K562 (cell line): ENCODE measurements around the gene SLC25A11. TPM values are rescaled to one million over a fixed set of nuclear protein-coding genes. Genes with fewer than 3 reads are reported as not detected.

Experiments used
- CBX5 ChIP-seq: IDR thresholded peaks from 2 replicates; pipeline ENCODE4 v1.6.1; 2014; ENCODE audit warnings: low read depth, borderline replicate concordance
- CBX8 ChIP-seq: fragments of 200-600 bp; sonication (generic); IDR thresholded peaks from 2 replicates; pipeline ENCODE4 v1.6.1; 2012; ENCODE audit warnings: borderline replicate concordance, mixed run types, low read depth, mild to moderate bottlenecking, moderate library complexity, mixed read lengths, low read length, control low read depth, inconsistent platforms; ENCODE audit not compliant: poor library complexity, severe bottlenecking; ENCODE audit errors: extremely low read depth
- GATAD2A ChIP-seq: fragments of 450-650 bp; IDR thresholded peaks from 2 replicates; pipeline ENCODE4 v1.6.1; 2017
- HIVEP1 ChIP-seq: fragments of 250-450 bp; sonication (Bioruptor Pico); IDR thresholded peaks from 2 replicates; pipeline ENCODE4 v1.4.0; 2020; ENCODE audit warnings: mild to moderate bottlenecking
- HMGN3 ChIP-seq: IDR thresholded peaks from 2 replicates; pipeline ENCODE4 v1.6.1; 2011; ENCODE audit warnings: borderline replicate concordance, low read depth, mild to moderate bottlenecking, mixed read lengths, low read length; ENCODE audit not compliant: insufficient read length; ENCODE audit errors: extremely low read depth
- KAT7 ChIP-seq: sonication (generic); formaldehyde crosslinking; IDR thresholded peaks from 2 replicates; pipeline ENCODE4 v1.8.0; 2022; ENCODE audit warnings: missing genetic modification reagents, mild to moderate bottlenecking, borderline replicate concordance
- LCOR ChIP-seq: sonication (generic); formaldehyde crosslinking; IDR thresholded peaks from 2 replicates; pipeline ENCODE4 v1.8.0; 2022; ENCODE audit warnings: mild to moderate bottlenecking, missing genetic modification reagents
- TCFL5 ChIP-seq: fragments of 250-450 bp; sonication (Bioruptor Pico); conservative IDR thresholded peaks from 2 replicates; pipeline ENCODE4 v1.6.1; 2021; ENCODE audit warnings: mild to moderate bottlenecking, moderate library complexity, matching md5 sums
- YY1 ChIP-seq, 3 experiments: IDR thresholded peaks; 2 replicates each; pipeline ENCODE4 v1.6.1; 2011; ENCODE audit warnings: low read length in 2 of 3, mild to moderate bottlenecking in 2 of 3, moderate library complexity in 2 of 3, borderline replicate concordance in 1 of 3, control low read depth in 1 of 3, low read depth in 1 of 3; ENCODE audit not compliant: insufficient read depth in 3 of 3, insufficient replicate concordance in 2 of 3, control insufficient read depth in 1 of 3, insufficient read length in 1 of 3; ENCODE audit errors: extremely low read depth in 1 of 3
- ZNF140 ChIP-seq: fragments of 250-450 bp; sonication (Bioruptor Pico); IDR thresholded peaks from 2 replicates; pipeline ENCODE4 v1.8.0; 2021; ENCODE audit warnings: moderate library complexity, mild to moderate bottlenecking, inconsistent platforms
- ZNF217 ChIP-seq: sonication (generic); formaldehyde crosslinking; IDR thresholded peaks from 2 replicates; pipeline ENCODE4 v1.8.0; 2022; ENCODE audit warnings: mild to moderate bottlenecking, missing genetic modification reagents
- polyA plus RNA-seq, 8 experiments: library from polyadenylated mRNA; depleted of rRNA in 4 of 8; stranded (reverse) in 5 of 8; unstranded in 3 of 8; fragments of >200 nt; fragmentation: Nextera tagmentation in 2 of 8; fragmentation: Illumina TruSeq in 1 of 8; extraction: Ambion mirVana in 2 of 8; extraction: Trizol in 1 of 8; gene quantifications; 2 replicates each; pipeline versions ENCODE4 v1.2.1 to v1.2.3, GENCODE V29; 2011 to 2014; ENCODE audit warnings: inconsistent platforms in 1 of 8, missing spikeins in 1 of 8
- total RNA-seq, 7 experiments: library from RNA; depleted of rRNA in 6 of 7; stranded (reverse); fragments of >200 nt in 6 of 7; fragmentation: Illumina TruSeq in 2 of 7; extraction: Trizol in 2 of 7; gene quantifications; 2 replicates each; pipeline versions ENCODE4 v1.2.1 to v1.2.3, GENCODE V29; 2011 to 2021; ENCODE audit warnings: low replicate concordance in 1 of 7
- TF ChIP-seq, protein P1 (sequence below): fragments of 450-650 bp; IDR thresholded peaks from 2 replicates; pipeline ENCODE4 v1.6.1; 2016; ENCODE audit warnings: missing biosample characterization, missing genetic modification characterization
- TF ChIP-seq, protein P2 (sequence below), 2 experiments: fragments of 450-650 bp in 1 of 2; sonication (generic) in 1 of 2; formaldehyde crosslinking in 1 of 2; IDR thresholded peaks; 2 replicates each; pipeline versions ENCODE4 v1.7.1 to v1.9.0; 2016 to 2022; ENCODE audit warnings: inconsistent platforms in 1 of 2, mild to moderate bottlenecking in 1 of 2, missing genetic modification reagents in 1 of 2
- TF ChIP-seq, protein P3 (sequence below): fragments of 250-450 bp; sonication (Bioruptor Pico); IDR thresholded peaks from 2 replicates; pipeline ENCODE4 v1.4.0; 2020; ENCODE audit warnings: mild to moderate bottlenecking

SLC25A11 gene
- total and polyA plus RNA-seq, 9 of the 15 experiments (the other 6 are each of a cell fraction or from before 2014, with no cell fraction given) = 3.1 to 56.7 (median 32.9) TPM

DNA sequence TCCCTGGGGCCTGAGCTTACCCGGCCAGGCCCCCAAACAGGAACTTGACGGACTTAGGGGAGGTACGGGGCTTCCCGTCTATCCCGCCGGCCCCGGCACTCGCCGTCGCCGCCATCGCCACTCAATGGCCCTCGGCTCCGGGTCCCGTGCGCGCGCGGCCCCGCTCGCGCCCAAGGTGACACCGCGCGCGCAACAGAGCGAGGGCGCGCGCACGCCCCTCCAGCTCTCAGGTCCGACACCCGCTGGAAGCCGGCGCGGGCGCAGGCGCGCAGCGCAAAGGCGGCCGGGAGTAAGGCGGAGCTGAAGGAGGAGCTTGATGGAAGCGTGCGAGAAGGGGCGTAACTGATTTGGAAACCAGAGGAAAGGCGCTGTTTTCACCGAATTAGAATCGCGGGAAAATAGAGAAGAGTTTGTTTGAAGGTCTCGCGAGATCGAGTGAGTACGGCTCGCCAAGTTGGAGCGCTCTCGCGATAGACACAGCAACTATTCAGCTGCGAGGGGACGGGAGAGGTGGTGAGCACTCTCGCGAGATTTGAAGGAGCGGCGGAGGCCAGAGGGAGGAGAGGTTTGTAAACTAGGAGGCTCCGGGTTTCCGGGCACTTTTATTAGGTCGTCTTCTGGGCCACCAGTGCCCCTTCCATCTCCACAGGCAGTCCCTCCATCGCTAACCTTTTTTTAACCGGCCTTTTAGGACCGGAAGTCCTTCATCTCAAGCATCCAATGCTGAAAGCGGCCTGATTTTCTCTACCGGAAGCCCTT is at the start of gene SLC25A11, which contains the start of gene RNF167 (continued):
- peak; percentile 27 to 87 (median 81) for TF ChIP-seq YY1 (IDR thresholded peaks at IDR 0.05; ENCODE audit: borderline replicate concordance in 1 of 3, control insufficient read depth in 1 of 3, extremely low read depth in 1 of 3, insufficient read depth in 3 of 3, insufficient read length in 1 of 3, insufficient replicate concordance in 2 of 3, low read depth in 1 of 3, low read length in 2 of 3)
- no peak for TF ChIP-seq GATAD2A
- TF ChIP-seq, protein P1, sequence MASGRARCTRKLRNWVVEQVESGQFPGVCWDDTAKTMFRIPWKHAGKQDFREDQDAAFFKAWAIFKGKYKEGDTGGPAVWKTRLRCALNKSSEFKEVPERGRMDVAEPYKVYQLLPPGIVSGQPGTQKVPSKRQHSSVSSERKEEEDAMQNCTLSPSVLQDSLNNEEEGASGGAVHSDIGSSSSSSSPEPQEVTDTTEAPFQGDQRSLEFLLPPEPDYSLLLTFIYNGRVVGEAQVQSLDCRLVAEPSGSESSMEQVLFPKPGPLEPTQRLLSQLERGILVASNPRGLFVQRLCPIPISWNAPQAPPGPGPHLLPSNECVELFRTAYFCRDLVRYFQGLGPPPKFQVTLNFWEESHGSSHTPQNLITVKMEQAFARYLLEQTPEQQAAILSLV = no peak
- no peak for TF ChIP-seq CBX8
- TF ChIP-seq HIVEP1 (CRISPR knock-in tag) = no peak
- TF ChIP-seq KAT7 (CRISPR knock-in tag) = 0 out of 2 replicates have a peak, but pooled peaks have one; percentile 53
- no peak for TF ChIP-seq ZNF217 (CRISPR knock-in tag)
- TF ChIP-seq ZNF140 = no peak
- TF ChIP-seq, protein P2, sequence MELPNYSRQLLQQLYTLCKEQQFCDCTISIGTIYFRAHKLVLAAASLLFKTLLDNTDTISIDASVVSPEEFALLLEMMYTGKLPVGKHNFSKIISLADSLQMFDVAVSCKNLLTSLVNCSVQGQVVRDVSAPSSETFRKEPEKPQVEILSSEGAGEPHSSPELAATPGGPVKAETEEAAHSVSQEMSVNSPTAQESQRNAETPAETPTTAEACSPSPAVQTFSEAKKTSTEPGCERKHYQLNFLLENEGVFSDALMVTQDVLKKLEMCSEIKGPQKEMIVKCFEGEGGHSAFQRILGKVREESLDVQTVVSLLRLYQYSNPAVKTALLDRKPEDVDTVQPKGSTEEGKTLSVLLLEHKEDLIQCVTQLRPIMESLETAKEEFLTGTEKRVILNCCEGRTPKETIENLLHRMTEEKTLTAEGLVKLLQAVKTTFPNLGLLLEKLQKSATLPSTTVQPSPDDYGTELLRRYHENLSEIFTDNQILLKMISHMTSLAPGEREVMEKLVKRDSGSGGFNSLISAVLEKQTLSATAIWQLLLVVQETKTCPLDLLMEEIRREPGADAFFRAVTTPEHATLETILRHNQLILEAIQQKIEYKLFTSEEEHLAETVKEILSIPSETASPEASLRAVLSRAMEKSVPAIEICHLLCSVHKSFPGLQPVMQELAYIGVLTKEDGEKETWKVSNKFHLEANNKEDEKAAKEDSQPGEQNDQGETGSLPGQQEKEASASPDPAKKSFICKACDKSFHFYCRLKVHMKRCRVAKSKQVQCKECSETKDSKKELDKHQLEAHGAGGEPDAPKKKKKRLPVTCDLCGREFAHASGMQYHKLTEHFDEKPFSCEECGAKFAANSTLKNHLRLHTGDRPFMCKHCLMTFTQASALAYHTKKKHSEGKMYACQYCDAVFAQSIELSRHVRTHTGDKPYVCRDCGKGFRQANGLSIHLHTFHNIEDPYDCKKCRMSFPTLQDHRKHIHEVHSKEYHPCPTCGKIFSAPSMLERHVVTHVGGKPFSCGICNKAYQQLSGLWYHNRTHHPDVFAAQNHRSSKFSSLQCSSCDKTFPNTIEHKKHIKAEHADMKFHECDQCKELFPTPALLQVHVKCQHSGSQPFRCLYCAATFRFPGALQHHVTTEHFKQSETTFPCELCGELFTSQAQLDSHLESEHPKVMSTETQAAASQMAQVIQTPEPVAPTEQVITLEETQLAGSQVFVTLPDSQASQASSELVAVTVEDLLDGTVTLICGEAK (IDR thresholded peaks at IDR 0.05) = peak; percentile 93
- TF ChIP-seq, protein P2 (CRISPR knock-in tag; IDR thresholded peaks at IDR 0.05) = no peak
- no peak for TF ChIP-seq TCFL5 (CRISPR knock-in tag)
- TF ChIP-seq, protein P3, sequence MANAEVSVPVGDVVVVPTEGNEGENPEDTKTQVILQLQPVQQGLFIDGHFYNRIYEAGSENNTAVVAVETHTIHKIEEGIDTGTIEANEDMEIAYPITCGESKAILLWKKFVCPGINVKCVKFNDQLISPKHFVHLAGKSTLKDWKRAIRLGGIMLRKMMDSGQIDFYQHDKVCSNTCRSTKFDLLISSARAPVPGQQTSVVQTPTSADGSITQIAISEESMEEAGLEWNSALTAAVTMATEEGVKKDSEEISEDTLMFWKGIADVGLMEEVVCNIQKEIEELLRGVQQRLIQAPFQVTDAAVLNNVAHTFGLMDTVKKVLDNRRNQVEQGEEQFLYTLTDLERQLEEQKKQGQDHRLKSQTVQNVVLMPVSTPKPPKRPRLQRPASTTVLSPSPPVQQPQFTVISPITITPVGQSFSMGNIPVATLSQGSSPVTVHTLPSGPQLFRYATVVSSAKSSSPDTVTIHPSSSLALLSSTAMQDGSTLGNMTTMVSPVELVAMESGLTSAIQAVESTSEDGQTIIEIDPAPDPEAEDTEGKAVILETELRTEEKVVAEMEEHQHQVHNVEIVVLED (CRISPR knock-in tag) = peak; percentile 88
- no peak for TF ChIP-seq LCOR (CRISPR knock-in tag)
- TF ChIP-seq CBX5 = no peak
- peak; percentile 16 for TF ChIP-seq HMGN3
